ENCODE measurements around the gene PXYLP1. TPM values are rescaled to one million over a fixed set of nuclear protein-coding genes. Genes with fewer than 3 reads are reported as not detected.

The PXYLP1 gene
- total and polyA plus RNA-seq, 2 of the 8 experiments (the other 6 are each of a cell fraction or from before 2014, with no cell fraction given) = 19.4 to 20.6 TPM

GRCh38 chr3:141323936-141324704, 92.5 kb downstream of the PXYLP1 start:
- H3K9ac ChIP-seq (replicated peaks in 1 of 4; ENCODE audit: extremely low read depth in 1 of 4, low read depth in 3 of 4, low read length in 3 of 4) = no peak overlapping the region
- TF ChIP-seq RAD21 (IDR thresholded peaks at IDR 0.05 in 1 of 2, conservative IDR thresholded peaks at IDR 0.05 in 1 of 2; ENCODE audit: low read depth in 2 of 2, low read length in 2 of 2) (no peak), CHD2 (IDR thresholded peaks at IDR 0.05; ENCODE audit: low read length) (no peak)
- no peak overlapping the region for H3K4me3 ChIP-seq (ENCODE audit: extremely low read depth in 1 of 4, insufficient read depth in 2 of 4, low read depth in 3 of 4, low read length in 4 of 4)
- H3K14ac ChIP-seq (ENCODE audit: insufficient read length) = no peak overlapping the region
- H3K79me2 ChIP-seq (ENCODE audit: control insufficient read depth in 1 of 2, insufficient read depth in 2 of 2, low read length in 2 of 2) = no peaks in the 10 kb centered on the region
- DNase-seq (ENCODE audit: low read depth in 1 of 2, low spot score in 2 of 2) (no peak), FAIRE-seq (no peak)
- H2AK5ac ChIP-seq (ENCODE audit: low read depth, low read length) = no peak overlapping the region
- H3K4ac ChIP-seq (replicated peaks; ENCODE audit: insufficient read length, low read depth, low read length) = no peak overlapping the region
- 0 out of 7 replicates have a peak, but pooled peaks cover 0 to 3% (median 0%) of the 10 kb centered on the region in 4 experiments for H3K4me1 ChIP-seq (replicated peaks in 1 of 4; ENCODE audit: control insufficient read depth in 3 of 4, insufficient read depth in 4 of 4, low read length in 3 of 4)
- no peak overlapping the region for H2BK120ac ChIP-seq (replicated peaks; ENCODE audit: low read depth, low read length)
- CTCF ChIA-PET (ENCODE audit: partially characterized antibody) = interaction anchor here (0.6 to 2.5 kb wide), 8 partner anchors 8 to 131 kb away, joined by 3 to 21 read pairs (median 4); no protein-coding TSS in a partner anchor
- no peak overlapping the region for H2BK5ac ChIP-seq (ENCODE audit: low read depth, low read length)
- H4K8ac ChIP-seq (ENCODE audit: extremely low read depth, insufficient read depth, low read length) = no peak overlapping the region
- H2BK15ac ChIP-seq (ENCODE audit: low read length) = no peak overlapping the region
- no peaks in the 10 kb centered on the region for H3K27me3 ChIP-seq (replicated peaks in 1 of 4; ENCODE audit: control insufficient read depth in 3 of 4, extremely low read depth in 1 of 4, insufficient read depth in 3 of 4, low read length in 3 of 4)
- no peaks in the 10 kb centered on the region for H3K79me1 ChIP-seq (ENCODE audit: low read depth, low read length)
- no peaks in the 10 kb centered on the region for H3K36me3 ChIP-seq (ENCODE audit: control insufficient read depth in 2 of 4, insufficient read depth in 4 of 4, low read length in 3 of 4)
- H2BK20ac ChIP-seq (ENCODE audit: low read length) = no peak overlapping the region
- POLR2A ChIA-PET (ENCODE audit: partially characterized antibody) = interaction anchor here (0.6 kb wide), 1 partner anchor 18 kb away, joined by 3 read pairs; no protein-coding TSS in a partner anchor
- H4K5ac ChIP-seq (ENCODE audit: insufficient read length, low read depth, low read length) = no peak overlapping the region
- H3K9me3 ChIP-seq (ENCODE audit: insufficient read depth in 2 of 2, low read depth in 1 of 2, low read length in 1 of 2) = no peaks in the 10 kb centered on the region
- no peak overlapping the region for H4K91ac ChIP-seq (replicated peaks; ENCODE audit: insufficient read length, low read length)
- no peak overlapping the region for H3K4me2 ChIP-seq (ENCODE audit: insufficient read depth in 1 of 2, low read depth in 2 of 2, low read length in 2 of 2)
- no peaks in the 10 kb centered on the region for H3K23me2 ChIP-seq (ENCODE audit: low read depth, low read length)
- no peak overlapping the region for H2AFZ ChIP-seq (ENCODE audit: low read length)
- H3K23ac ChIP-seq (ENCODE audit: insufficient read length) = no peak overlapping the region
- no peaks in the 10 kb centered on the region for H4K20me1 ChIP-seq (replicated peaks in 1 of 2; ENCODE audit: control insufficient read depth in 1 of 2, insufficient read depth in 2 of 2, low read length in 2 of 2)
- H3K56ac ChIP-seq (replicated peaks; ENCODE audit: insufficient read length, low read depth, low read length) = no peak overlapping the region
- no peak overlapping the region for H3K27ac ChIP-seq (ENCODE audit: low read depth, low read length)
- H3K18ac ChIP-seq (ENCODE audit: extremely low read depth, low read length) = no peak overlapping the region
- 85% methylated on average over 4 of the region's 4 CpGs; no CpG with 5 or more reads in 1 of the 2 experiments for WGBS, 2 experiments (ENCODE audit: extremely low coverage in 1 of 2, insufficient coverage in 1 of 2, insufficient read length in 1 of 2, insufficient replicate concordance in 2 of 2, low coverage in 1 of 2, low lambda C conversion rate in 2 of 2, missing lambda C conversion rate in 1 of 2)
- no peak overlapping the region for H2BK12ac ChIP-seq (ENCODE audit: low read depth, low read length)
